Ascending aorta (tissue), 2 donors: Measurements from ENCODE around the gene INO80B. TPM values are rescaled to one million over a fixed set of nuclear protein-coding genes. Genes with fewer than 3 reads are reported as not detected.
"Not testable (repeated sequence)": the region's sequence is repeated elsewhere in the genome, so short reads cannot be mapped to it uniquely, and the experiment has no call there.

Experiments used
- DNase-seq, 2 donors: peaks; one replicate each; pipeline ENCODE4 v3.0.0-alpha.2; 2019; ENCODE audit warnings: low spot score in 2 of 2
- H3K27ac ChIP-seq, 2 donors: fragments of 200-600 bp; sonication (generic); one replicate each; pipeline ENCODE4 v1.5.1; 2016 to 2017; ENCODE audit warnings: mild to moderate bottlenecking in 1 of 2
- H3K27me3 ChIP-seq: fragments of 200-600 bp; sonication (generic); one replicate; pipeline ENCODE4 v1.5.1; 2017
- H3K36me3 ChIP-seq, 2 donors: fragments of 200-600 bp; sonication (generic); one replicate each; pipeline ENCODE4 v1.5.1; 2016
- H3K4me1 ChIP-seq, 2 donors: fragments of 200-600 bp; sonication (generic); one replicate each; pipeline ENCODE4 v1.5.1; 2016 to 2017; ENCODE audit warnings: mild to moderate bottlenecking in 1 of 2
- H3K4me3 ChIP-seq, 2 donors: fragments of 200-600 bp; sonication (generic); one replicate each; pipeline ENCODE4 v1.5.1; 2016 to 2017; ENCODE audit warnings: mild to moderate bottlenecking in 1 of 2
- H3K9me3 ChIP-seq, 2 donors: fragments of 200-600 bp; sonication (generic); one replicate each; pipeline ENCODE4 v1.5.1; 2016
- CTCF ChIP-seq, 3 experiments: fragments of 200-600 bp in 2 of 3; fragments of 450-650 bp in 1 of 3; sonication (generic) in 2 of 3; IDR thresholded peaks; one replicate each; pipeline ENCODE4 v1.5.1; 2016 to 2019; ENCODE audit warnings: antibody characterized with exemption in 3 of 3, mild to moderate bottlenecking in 1 of 3, moderate library complexity in 1 of 3
- intact Hi-C: fragments of 100-400 bp; cut with DNase I; formaldehyde crosslinking; loops from one replicate; pipeline ENCODE4 v1.15.1; 2023
- total RNA-seq: library from RNA; depleted of rRNA; stranded (reverse); fragments of >200 nt; gene quantifications from one replicate; pipeline ENCODE4 v1.1.0, GENCODE V29; 2016

INO80B gene
- total RNA-seq, 1 donor from 2014 or later, result 79.4 TPM

GRCh38 chr2:74458938-74459363, 4.1 kb downstream of the INO80B start:
- Histone ChIP-seq H3K27me3 (no peaks in the 10 kb centered on the region), H3K36me3 (peaks cover 8 to 21% of the 10 kb centered on the region in 2 donors), H3K9me3 (no peaks in the 10 kb centered on the region), H3K4me1 (peaks cover 8 to 31% of the 10 kb centered on the region in 2 donors), H3K27ac (peak overlapping the region; percentile 78 to 94), H3K4me3 (peak overlapping the region; percentile 72 to 78)
- intact Hi-C loops, result loop anchor here (1.0 to 10.0 kb wide), 6 partner anchors 14 to 1904 kb away; partner anchors contain the start of genes AUP1, CCT7, HTRA2 and MRPL53
- TF ChIP-seq CTCF (IDR thresholded peaks at IDR 0.05), result no peak
- no peak for DNase-seq

DNA sequence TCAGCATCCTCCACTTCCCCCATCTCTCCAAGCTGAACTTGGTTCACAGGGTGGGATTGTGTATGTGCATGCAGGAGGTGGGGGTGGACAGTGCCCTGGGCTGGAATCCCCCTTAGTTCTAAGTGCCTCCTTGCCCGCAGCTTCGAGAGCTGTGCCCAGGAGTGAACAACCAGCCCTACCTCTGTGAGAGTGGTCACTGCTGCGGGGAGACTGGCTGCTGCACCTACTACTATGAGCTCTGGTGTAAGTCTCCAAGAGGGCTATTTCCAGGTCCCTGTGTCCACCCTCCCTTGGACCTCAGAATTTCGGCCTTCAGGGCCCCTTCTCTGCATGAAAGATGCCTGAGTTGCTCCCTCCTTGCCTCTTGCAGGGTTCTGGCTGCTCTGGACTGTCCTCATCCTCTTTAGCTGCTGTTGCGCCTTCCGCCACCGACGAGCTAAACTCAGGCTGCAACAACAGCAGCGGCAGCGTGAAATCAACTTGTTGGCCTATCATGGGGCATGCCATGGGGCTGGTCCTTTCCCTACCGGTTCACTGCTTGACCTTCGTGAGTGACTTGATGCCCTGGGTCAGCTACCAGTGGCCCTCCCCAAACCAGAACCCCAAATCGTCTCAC, 4.7 kb downstream of the INO80B start:
- H3K9me3 ChIP-seq, DNase-seq, H3K27me3 ChIP-seq, H3K4me3 ChIP-seq, H3K27ac ChIP-seq: not testable (repeated sequence)
- Histone ChIP-seq H3K4me1 (peaks cover 15 to 34% of the 10 kb centered on the region in 2 donors), H3K36me3 (peaks cover 8 to 21% of the 10 kb centered on the region in 2 donors)
- intact Hi-C loops, result loop anchor here (2.0 to 10.0 kb wide), 5 partner anchors 13 to 1905 kb away; partner anchors contain the start of genes AUP1, CCT7, HTRA2 and MRPL53

GRCh38 chr2:74460187-74460586, 5.3 kb downstream of the INO80B start:
- H3K36me3 ChIP-seq, result peaks cover 8 to 21% of the 10 kb centered on the region in 2 donors
- H3K27me3 ChIP-seq, result not testable (repeated sequence)

DNA sequence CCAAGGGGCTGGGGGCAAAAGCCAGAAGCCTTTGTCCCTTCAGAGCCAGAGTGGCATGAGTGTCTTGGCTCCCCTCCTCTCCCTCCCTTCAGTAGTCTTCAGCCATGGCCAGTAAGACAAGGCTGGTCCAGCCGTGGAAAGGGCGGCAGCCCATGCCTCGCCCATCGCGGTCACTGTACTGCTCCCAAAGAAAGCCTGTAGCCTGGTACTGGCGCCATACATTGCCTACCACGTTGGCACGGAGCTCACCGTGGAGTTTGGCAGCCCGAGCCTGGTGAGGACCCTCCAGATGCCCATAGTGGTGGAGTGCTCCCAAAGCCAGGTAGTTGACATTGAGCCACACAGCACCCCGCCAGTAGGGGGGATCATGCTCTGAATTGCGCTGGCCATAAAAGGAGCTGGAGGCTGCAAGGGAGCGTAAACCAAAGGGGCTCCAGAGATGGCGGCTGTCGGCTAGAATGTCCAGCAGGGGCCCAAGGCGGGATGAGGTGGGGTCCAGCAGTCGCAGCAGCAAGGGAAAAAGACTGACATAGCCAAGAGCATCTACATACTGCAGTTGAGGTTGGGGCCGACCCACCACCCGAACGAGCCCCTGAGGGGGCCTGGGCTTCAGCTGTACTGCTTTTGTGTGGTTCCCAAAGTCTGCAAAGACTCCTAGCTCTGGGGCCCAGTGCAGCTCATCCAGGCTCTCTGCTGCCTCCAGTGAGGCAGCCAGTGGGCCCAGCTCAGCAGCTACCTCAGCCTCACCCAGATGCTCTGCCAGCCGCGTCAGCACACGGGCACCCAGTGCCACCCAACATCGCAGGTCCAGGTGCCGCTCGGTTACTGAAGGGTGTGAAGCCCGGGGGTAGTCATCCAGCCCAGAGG, 6.5 kb downstream of the INO80B start:
- no peak for DNase-seq
- Histone ChIP-seq H3K27me3 (no peaks in the 10 kb centered on the region), H3K36me3 (peaks cover 8 to 21% of the 10 kb centered on the region in 2 donors), H3K4me1 (peaks cover 8 to 26% of the 10 kb centered on the region in 2 donors), H3K4me3 (no peak overlapping the region), H3K27ac (no peak overlapping the region), H3K9me3 (no peaks in the 10 kb centered on the region)
- intact Hi-C loops, result no loop called here
- no peak for TF ChIP-seq CTCF (IDR thresholded peaks at IDR 0.05)

More at GRCh38 chr2:74460187-74460586, 5.3 kb downstream of the INO80B start:
- H3K27ac ChIP-seq, DNase-seq, intact Hi-C loops, H3K4me3 ChIP-seq, H3K9me3 ChIP-seq: not testable (repeated sequence)
- H3K4me1 ChIP-seq, result peaks cover 14 to 34% of the 10 kb centered on the region in 2 donors

- peaks cover 8 to 21% of the 10 kb centered on the region in 2 donors for H3K36me3 ChIP-seq
- H3K9me3 ChIP-seq, result no peaks in the 10 kb centered on the region
- no peak for DNase-seq
- H3K4me3 ChIP-seq, result no peak overlapping the region
- peaks cover 8 to 18% of the 10 kb centered on the region in 2 donors for H3K4me1 ChIP-seq
- no peak overlapping the region for H3K27ac ChIP-seq
- H3K27me3 ChIP-seq, result no peaks in the 10 kb centered on the region
- no peak for TF ChIP-seq CTCF (IDR thresholded peaks at IDR 0.05)
- intact Hi-C loops, result no loop called here
Observed at GRCh38 chr2:74462054-74462785, 7.3 kb downstream of the INO80B start.

- DNase-seq, result no peak
Observed at GRCh38 chr2:74462786-74463105, 7.9 kb downstream of the INO80B start.

More at GRCh38 chr2:74462786-74463105, 7.9 kb downstream of the INO80B start:
- peaks cover 8 to 18% of the 10 kb centered on the region in 2 donors for H3K4me1 ChIP-seq
- H3K27ac ChIP-seq, result no peak overlapping the region
- intact Hi-C loops, result no loop called here
- H3K36me3 ChIP-seq, result peaks cover 8 to 21% of the 10 kb centered on the region in 2 donors
- no peak for TF ChIP-seq CTCF (IDR thresholded peaks at IDR 0.05)
- no peaks in the 10 kb centered on the region for H3K27me3 ChIP-seq
- no peaks in the 10 kb centered on the region for H3K9me3 ChIP-seq
- H3K4me3 ChIP-seq, result no peak overlapping the region
